Ecto neural progenitor cell (in vitro differentiated cells): ENCODE measurements around the gene ASB2.

ENCODE experiments used
- DNase-seq: peaks from one replicate; pipeline ENCODE4 v3.0.0-alpha.2; 2018; ENCODE audit warnings: low spot score

ASB2 gene

DNA sequence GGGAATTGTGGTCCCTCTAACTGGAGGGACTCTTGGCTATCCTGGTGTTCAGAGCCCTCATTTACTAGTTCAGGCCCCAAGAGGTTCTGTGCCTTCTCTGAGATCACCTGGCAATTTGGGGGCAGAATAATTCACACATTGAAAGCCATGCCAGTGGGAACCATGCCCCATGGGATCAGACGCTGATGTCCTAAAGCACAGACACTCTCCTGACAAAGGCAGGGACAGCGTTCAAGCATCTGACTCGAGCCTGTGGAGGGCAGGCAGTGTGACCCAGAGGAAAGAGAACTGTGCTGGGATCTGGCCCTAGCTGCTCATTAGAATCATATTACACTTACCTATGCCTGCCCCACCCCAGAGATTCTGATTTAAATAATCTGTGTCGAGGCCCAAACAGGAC is 2.4 kb upstream of the ASB2 start:
- no peak for DNase-seq

DNA sequence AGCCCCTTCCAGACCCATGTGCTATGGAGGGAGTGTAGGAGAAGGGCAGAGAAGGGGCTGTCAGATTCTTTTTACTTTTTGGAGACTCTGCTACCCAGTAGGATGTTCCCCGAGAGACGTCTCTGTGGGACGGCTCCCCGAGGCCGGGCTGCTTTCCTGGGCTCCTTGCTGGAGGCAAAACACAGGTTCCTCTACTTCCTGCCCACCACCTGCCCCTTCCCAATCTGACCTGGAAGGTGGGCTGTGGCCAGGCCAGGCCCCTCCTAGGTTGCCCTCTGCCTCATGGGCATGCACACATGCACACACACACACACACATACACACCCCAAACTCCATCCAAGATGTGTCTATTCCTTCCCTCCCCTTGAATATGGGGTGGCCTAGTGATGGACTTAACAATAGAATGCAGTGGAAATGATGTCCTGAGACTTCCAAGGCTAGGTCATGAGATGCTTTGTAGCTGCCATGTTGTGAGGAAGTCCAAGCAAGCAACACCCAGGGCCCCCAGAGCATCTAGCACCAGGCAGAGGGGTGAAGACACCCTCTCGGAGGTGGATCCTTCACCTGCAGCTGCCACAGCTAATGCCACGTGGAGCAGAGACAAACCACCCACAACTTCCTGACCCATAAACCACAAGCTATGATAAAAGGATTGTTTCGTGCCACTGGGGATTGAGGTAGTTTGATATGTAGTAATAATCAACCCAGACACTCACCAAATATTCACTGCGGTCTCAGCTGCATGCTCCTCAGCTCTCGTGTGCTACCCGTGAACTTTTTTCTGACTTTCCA is 1.6 kb upstream of the ASB2 start:
- no peak for DNase-seq

DNA sequence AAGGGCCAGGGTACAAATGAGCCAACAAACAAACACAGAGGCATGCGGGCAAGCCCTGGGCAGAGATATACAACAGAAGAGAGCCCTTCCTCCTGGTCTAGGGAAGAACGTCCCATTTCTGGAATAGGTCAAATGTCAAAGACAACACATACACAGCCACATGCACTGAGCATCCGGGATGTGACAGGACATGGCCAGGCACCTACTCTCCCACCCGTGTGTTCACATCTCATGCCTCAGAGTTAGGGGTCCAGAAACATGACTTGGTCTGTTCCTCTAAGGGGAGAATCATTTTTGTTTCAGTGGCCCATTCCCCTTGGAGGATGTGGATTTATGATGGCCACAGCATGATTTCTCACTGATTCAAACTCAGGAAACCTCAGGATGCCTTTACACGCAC is 801 bp upstream of the ASB2 start:
- no peak for DNase-seq

DNA sequence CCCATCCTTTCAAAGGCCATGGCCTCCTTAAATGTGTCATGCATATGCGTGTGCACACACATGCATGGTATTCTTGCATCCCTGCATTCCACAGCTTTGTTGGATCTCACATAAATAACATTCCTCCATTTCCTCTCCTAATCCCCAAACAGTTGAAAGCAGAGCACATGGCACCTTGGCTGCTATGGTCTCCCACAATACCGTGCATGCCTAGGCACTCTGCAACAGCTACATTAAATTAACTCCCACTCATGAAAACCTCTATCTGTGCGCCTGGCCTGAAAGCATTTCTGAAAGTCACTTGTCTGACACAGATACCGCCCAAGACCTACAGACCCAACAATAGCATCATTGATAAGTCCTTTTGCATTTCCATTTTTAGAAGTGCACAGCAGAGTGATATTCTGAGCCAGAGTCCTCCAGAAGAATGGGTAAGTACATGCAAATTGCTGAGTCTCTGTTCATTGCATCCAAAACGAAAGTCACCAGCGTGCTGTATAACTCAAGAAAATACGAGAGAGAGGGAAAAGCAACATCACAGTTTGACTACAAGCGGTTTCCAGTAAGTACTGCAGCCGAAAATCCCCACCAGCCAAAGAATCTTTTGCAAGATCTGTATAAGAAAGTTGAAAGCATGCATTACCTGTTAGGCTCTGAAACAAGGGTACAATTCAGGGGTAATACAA is 436 bp downstream of the ASB2 start:
- DNase-seq, result no peak

DNA sequence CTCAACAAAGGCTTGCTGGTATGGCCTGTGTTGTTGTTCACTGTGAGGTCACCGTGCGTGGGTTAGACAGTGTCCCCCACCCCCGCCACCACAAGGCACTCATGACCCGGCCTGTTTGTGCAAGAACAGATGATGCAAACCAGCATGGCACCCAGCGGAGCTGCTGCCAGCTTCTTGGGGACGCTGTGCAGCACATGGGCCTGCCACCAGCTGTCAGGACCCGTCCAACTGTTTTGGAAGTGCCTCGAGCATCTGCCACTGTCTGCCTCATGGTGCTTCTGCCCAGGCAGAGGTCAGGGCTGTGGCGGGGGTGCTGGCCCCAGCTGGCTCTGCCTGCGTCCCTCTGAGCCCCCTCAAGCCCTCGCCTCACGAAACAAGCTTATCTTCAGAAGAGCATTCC is 1.5 kb downstream of the ASB2 start:
- DNase-seq, result no peak

DNA sequence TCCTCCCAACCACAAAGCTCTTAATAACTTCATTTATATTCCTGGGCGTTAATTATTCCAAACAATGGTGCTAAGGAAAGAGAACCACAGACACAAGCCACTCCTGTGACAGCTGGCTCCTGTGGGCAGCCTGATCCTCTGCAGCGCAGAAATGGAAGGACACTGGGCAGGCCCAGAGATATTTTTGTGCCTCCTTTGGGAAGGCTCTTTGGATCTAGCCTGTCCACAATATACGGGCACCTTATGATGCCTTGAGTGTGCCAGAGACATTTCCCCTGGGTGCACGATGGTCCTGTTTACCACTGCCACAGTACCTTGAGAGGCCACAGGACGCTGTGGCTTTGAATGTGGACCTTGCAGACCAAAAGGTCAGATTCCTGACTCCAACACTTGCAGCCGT is 2.1 kb downstream of the ASB2 start:
- DNase-seq, result no peak

DNA sequence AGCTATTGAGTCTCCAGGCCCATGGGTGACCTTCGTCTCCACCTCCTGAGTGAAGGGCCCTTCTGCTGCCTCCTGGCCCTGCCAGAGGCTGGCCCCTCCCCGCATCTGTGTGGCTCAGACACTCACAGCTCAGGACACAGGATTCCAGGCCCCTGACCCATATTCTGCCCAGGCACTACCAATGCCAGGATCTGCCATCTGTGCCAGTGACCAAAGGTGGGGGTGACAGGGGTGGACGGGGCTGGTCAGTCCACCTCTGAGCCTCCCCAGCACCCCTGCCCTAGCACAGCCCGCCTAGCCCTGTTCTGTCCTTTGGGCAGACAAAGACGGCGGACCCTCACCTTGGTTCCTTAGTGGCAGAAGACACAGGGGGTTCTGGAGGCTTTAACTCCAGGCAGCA is 2.8 kb downstream of the ASB2 start:
- DNase-seq, result no peak

DNA sequence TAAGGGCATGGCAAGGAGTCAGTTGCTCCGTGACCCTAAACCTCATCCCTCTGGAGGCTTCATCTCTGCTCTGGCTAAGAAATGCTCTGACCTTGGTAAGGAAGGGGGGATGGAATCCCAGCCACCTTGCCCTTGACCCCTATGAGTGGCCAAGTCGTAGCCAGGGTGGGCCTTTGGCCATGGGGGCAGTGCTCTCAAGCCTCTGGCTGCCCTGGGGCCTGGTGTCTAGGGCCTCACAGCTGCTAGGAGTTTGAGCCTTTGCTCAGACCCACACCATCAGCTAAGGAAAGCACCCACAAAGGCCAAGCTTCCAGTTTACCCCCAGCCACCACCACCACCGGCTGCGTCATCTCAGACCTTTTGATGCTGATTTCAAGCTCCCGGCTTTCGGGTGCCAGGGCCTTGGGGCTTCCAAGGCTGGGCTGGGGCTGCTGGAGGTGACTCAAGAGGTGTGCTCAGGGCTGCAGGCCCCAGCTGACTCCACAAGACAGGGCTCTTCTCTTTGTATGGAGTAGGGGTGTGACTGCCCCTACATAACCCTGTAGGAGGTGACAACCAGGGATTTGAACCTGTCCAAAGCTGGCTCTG is 3.7 kb downstream of the ASB2 start:
- DNase-seq, result no peak

DNA sequence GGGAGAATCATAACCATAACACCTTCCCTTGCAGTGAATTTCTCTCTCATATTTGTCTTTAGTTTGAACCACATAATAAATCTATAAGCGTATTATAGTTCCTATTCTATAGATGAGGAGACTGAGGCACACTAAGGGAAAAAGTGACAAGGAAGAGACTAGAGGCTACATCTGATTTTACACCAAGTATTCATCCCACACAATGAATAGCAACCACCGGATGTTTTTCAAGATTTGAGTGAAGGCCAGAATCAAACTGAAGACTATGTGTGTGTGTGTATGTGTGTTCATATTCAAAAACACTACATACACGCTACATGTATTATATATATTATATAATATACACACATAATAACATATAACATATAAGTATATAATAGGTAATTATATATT is 4.7 kb downstream of the ASB2 start:
- no peak for DNase-seq

DNA sequence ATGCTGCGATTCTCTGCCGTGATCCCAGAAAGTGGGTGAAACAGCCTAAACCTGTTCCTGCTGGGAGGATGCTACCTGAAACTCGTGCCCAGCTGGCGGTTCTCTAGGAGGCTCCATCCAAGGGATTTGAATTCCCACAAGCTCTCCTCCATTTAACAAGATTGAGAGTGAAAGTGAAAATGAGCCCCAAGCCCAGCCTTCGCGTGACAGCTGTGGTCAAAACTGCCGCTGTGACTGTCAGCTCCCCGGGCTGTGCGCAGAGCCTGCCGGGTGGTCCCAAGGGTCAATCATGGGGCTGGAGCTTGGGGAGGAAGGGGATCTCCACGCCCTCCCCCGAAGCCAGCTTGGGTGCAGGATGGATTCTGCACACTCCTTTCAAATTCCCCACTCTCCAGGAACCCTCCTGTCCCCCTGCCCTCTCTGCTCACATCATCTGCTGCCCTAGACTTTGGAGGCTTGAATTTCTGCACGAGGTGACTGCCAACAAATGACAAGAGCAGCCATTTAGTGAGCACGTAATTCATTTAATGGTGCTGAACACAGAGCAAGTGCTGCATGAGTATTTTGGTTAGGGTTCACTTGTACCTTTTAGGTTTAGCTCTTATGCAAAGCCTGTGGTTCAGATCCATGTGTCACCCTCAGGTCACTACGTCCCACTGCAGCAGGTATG is 5.3 kb downstream of the ASB2 start:
- DNase-seq, result no peak

DNA sequence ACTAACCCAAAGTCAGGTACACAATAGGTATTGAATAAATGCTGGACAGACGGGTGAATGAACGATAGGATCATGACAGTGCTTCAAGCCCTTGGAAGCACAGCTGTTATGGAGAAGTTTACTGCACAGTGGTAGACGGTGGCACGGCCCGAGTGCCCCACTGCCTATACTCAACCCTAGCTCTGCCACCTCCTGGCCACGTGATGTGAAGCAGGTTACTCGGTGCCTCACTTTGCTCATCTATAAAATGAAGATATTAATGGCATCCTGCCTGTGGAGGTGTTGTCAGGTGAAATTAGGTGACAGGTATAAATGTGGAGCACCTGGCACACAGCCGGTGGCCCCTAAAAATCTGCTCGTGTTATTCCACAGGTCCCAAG is 5.8 kb downstream of the ASB2 start:
- DNase-seq, result no peak

DNA sequence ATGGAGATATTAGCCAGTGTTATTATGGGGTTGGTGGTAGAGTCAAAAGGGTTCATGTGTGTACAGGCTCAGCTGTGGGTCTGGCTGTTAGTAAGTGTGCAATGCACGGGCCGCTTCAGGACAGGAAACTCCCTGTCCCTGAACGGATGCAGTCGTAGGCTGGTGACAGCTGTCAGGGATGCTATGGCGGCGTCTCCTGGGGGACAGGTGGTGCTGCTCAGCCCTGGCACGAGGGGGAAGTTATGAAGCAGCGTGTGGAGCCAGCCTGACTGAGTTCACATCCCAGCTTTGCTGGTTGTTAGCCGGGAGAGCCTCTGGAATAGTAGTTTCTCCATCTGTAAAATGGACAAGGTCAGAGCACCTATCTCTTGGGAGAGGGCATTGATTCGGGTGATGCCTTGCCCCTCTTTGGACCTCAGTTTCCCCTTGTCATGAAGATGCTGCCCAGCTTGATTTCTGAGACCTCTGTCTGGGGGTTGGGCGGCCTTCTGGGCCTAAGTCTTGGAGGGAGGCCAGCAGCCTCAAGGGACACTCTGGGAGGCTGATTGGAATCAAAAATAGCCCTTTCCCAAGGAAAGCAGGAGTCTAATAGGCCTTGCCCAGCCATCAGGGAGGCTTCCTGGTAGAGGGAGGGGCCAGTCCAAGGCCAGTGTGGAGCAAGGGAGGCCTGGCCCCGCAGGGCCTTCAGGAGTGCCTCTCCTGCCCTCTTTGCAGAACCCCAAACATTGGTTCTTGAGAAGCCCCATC is 7.1 kb downstream of the ASB2 start:
- no peak for DNase-seq

DNA sequence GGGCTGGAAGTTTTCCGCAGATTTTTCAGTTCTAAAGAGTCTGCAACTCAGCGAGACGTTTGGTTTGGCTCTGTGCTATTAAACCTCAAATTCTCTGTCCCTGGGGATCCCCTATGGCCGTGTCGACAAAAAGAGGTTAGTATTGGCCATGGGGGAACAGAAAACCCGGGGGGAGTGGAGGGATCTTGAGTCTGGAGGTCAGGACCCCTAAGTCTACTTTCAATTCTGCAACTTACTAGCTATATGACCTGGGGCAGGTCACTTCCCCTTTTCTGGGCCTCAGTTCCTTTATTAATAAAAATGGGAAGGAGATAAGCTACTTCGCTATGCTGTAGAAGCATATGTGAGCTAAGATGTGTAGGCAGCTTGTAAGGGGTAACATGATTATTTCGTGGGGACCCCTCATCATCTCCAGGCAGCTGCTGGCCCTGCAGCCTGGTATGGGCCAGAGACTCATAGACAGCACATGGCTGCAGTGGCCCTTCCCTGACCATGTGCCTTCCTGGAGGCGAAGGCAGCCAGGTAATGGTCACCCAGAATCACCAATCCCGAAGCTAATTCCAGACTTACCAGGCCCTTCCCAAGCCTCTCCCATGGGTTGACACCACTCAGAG is 8.6 kb downstream of the ASB2 start:
- no peak for DNase-seq

DNA sequence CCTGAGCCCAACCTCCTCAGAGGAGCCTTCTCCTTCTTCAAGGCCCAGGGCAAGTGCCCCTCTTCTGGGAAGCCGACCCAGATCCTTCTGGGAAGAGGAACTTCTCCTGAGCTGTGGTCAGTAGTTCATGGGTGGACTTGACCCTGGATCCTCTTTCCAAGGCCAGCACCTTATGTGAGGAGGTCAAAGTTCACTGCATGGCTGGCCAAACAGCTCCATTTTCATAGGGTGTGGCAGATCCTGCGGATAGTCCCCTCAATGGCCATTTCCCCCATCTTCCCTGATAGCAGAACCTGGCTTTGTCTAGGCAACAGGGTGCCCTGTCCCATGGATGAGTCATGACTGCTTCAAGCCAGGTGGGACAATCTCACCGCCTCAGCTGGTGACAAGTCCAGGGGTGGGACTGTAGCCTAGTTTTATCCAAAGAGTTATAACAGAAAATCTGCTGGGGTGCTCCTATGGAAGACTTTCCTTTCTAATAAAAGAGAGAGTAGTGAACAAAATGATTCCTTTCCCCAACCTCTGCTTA is 10.4 kb downstream of the ASB2 start:
- DNase-seq, result no peak

DNA sequence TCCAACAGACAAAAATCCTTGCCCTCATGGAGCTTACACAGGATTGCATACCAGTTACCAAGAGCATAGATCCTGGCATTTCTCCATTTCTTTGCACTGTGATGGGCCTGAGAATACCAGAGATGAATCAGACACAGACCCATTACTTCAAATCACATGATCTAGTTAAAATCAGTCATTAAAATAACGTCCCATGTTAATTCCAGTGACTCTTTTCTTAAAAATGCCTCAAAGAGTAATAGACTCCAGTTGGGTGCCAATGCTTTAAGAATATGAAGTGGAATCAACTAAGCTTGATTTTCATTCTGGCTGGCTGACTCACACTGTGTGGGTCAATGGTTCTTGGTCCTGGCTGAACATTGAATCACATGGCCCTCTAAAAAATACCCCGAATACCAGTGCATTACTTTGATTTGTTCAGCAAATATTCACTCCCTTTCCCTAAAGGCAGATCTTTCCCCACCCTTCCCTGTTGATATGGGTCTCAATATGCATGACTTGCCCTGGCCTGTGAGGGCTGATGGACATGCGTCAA is 11.0 kb downstream of the ASB2 start:
- DNase-seq, result no peak

DNA sequence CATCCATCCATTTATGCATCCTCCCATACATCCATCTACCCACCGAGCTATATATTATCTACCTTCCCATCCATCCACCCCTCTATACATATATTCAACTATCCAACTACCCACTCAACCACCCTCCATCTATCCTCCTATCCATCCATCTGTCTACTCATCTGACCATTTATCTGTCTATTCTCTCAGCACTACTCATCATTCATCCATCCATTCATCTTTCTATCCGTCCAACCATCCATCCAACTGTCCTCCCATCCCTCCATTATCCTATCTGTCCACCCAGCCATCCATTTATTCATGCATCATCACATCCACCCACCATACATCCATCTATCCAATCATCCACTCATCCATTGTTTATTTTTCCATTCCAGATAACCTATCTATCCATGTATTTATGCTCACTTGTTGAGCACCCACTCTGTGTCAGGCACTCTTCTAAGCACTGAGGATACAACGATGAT is 11.5 kb downstream of the ASB2 start:
- DNase-seq, result no peak

DNA sequence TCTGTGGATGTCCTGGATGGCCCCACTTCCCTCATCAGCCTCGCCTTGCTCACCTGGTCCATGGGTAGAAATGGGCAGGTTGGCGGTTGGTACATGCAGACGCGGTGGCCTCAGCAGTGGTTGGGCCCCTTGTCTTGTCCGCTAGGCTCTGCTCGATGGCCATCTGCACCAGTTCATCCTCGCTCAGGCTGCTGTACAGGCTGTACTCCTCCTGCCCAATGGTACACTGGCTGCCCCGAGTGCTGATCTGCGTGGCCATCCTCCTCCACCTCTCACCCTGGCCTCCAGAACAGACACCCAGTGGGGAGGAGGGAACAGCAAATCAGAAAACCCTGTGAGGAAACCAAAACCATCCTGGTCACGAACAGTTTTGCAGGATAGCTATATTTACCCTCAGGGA is 12.1 kb downstream of the ASB2 start:
- no peak for DNase-seq

DNA sequence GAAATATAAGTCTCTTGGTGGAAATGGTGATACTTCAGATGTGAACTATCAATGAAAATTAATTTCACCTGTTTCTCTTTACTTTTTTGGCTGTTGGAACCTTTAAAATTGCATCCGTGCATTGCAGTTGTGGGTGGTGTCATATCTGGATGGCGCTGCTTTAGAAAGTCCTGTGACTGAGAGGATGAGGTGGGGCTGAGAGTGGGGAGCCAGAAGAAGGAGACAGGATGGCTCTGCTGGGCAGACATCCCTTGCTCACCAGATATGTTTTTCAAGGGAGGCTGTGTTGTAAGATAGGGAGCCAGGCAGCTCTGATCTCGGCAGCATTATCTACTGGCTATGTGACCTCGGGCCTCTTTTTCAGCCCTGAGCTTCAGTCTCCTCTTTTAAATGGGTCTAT is 12.7 kb downstream of the ASB2 start:
- no peak for DNase-seq

DNA sequence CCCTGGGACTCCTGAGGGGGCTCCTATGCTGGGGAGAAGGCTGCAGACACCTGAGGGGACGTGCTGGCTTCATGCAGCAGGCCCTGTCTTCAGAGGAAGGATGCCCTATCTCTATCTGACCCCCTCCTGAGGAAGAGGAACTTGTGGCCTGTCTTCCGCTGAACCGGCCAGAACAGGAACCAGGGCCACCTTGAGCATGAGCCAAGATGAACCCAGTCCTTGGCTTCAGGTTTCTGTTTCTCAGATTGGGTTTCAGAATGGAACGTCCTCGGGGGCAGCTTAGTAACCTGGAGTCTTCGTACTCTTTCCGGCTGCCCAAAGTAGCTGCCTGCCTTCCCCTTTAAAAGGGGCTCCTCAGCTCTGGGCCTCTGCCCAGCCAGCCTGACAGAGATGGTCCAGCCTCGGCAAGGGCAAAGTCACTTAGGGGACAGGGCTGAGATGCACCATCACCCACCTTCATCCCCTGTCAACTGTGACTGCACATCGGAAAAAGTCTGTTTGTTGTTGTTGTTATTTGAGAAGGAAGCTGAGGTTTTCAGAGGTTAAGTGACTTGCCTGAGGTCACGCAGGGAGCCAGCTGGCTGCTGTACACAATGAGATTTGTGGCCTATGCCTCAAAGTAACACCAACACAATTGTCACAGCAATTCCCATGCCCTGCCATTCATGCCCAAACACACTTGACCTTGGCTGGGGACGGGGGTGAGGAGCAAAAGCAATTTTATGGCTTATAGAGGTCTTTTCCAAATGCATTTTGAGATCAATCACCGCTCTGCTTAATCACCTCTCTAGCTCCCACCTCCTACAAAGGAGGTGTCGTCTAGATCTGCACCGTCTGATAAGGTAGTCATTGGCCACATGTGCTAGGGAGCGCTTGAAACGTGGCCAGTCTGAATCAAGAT is 13.4 kb downstream of the ASB2 start:
- no peak for DNase-seq

DNA sequence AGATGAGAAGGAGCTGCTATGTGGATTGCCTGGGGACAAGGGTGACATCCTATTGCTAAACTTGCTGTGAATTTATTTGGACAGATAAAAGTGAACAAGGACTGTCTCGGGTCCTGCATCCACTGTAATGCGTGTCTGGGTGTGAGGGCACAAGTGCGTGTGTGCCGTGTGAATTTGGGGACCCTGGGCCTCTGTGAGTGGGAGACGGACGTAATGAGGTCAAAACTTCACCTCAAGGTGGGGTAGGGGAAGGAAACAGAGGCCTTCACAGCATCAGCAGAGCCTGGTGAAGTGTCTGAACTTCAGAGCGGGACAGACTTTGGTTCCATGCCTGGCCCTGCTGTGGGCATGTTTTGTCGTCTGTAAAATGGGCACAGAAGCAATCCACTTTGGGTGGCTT is 14.8 kb downstream of the ASB2 start:
- no peak for DNase-seq
